Kidney (tissue), 14 donors: ENCODE data around the gene BICC1. TPM values are rescaled to one million over a fixed set of nuclear protein-coding genes. Genes with fewer than 3 reads are reported as not detected.

Source experiments
- DNase-seq, 5 donors: peaks; one replicate each; pipeline ENCODE4 v3.0.0-alpha.2; 2013 to 2020
- FAIRE-seq: peaks from 2 replicates; lab custom pipeline; 2012; peaks lifted over from hg19 to GRCh38; lab: Jason Lieb, UNC
- H3K27ac ChIP-seq, 2 donors: one replicate each; pipeline ENCODE4 v1.7.0; 2013; ENCODE audit warnings: low read depth in 2 of 2, low read length in 2 of 2, inconsistent platforms in 1 of 2
- H3K27me3 ChIP-seq: one replicate; pipeline ENCODE4 v1.7.1; 2013; ENCODE audit warnings: low read length, inconsistent platforms; ENCODE audit not compliant: control insufficient read depth, insufficient read depth
- H3K36me3 ChIP-seq, 3 donors: one replicate each; pipeline versions ENCODE4 v1.7.0 to v1.7.1; 2013; ENCODE audit warnings: low read length in 3 of 3, control low read depth in 1 of 3, inconsistent platforms in 1 of 3; ENCODE audit not compliant: insufficient read depth in 3 of 3, control insufficient read depth in 2 of 3
- H3K4me1 ChIP-seq, 3 donors: one replicate each; pipeline versions ENCODE4 v1.7.0 to v1.7.1; 2013; ENCODE audit warnings: low read length in 3 of 3, inconsistent platforms in 1 of 3, low read depth in 1 of 3; ENCODE audit not compliant: control insufficient read depth in 2 of 3, insufficient read depth in 2 of 3
- H3K4me3 ChIP-seq, 3 donors: one replicate each; pipeline versions ENCODE4 v1.7.0 to v1.8.1; 2013; ENCODE audit warnings: low read length in 3 of 3, control low read depth in 1 of 3, inconsistent platforms in 1 of 3
- H3K9ac ChIP-seq, 3 donors: one replicate each; pipeline versions ENCODE4 v1.7.0 to v1.7.1; 2013; ENCODE audit warnings: low read length in 3 of 3, control low read depth in 1 of 3, inconsistent platforms in 1 of 3
- H3K9me3 ChIP-seq, 3 donors: one replicate each; pipeline versions ENCODE4 v1.7.0 to v1.7.1; 2013; ENCODE audit warnings: low read length in 3 of 3, control low read depth in 1 of 3, inconsistent platforms in 1 of 3; ENCODE audit not compliant: control insufficient read depth in 2 of 3, insufficient read depth in 1 of 3
- CTCF ChIP-seq: IDR thresholded peaks from 3 replicates; pipeline ENCODE4 v1.5.1; 2012; ENCODE audit warnings: mild to moderate bottlenecking, moderate library complexity, borderline replicate concordance; ENCODE audit not compliant: insufficient read depth; ENCODE audit errors: extremely low read depth
- intact Hi-C: fragments of 100-400 bp; cut with DNase I; formaldehyde crosslinking; loops from one replicate; pipeline ENCODE4 v1.11.1; 2022
- polyA plus RNA-seq: library from polyadenylated mRNA; stranded (reverse); fragments of 350-450 nt; fragmentation: Illumina TruSeq; extraction: RNeasy Lipid Tissue Mini Kit (QIAGEN cat#74804); gene quantifications from one replicate; pipeline ENCODE4 v1.2.3, GENCODE V29; 2014; ENCODE audit warnings: low read depth, low replicate concordance; ENCODE audit not compliant: insufficient read depth
- total RNA-seq: library from RNA; stranded (reverse); fragmentation: NEBNext Ultra II Directional; extraction: Animal tissue kit (Norgen Biotek cat#: 25700); gene quantifications from one replicate; pipeline ENCODE4 v1.2.1, GENCODE V29; 2021
- donor health status: control.
- donor health status: control.
- donor health status: control.
- donor health status: control.
- donor health status: control.
- donor health status: DM: yes; HTN: yes; CAD: no.
- donor health status: Normal renal cell carcinoma (clear cell type).

BICC1 gene
- total and polyA plus RNA-seq, 2 donors from 2014 or later, result 21.0 to 136 TPM

- FAIRE-seq (no peak), DNase-seq (no peak)
- peaks cover 0 to 10% (median 6%) of the 10 kb centered on the region in 3 donors for H3K4me1 ChIP-seq
- no peaks in the 10 kb centered on the region for H3K27me3 ChIP-seq
- TF ChIP-seq CTCF, result no peak
- H3K27ac ChIP-seq, result no peak overlapping the region
- no peak overlapping the region for H3K4me3 ChIP-seq
- intact Hi-C loops, result no loop called here
- no peaks in the 10 kb centered on the region for H3K36me3 ChIP-seq
- H3K9me3 ChIP-seq, result peaks cover 0 to 4% (median 0%) of the 10 kb centered on the region in 3 donors
- H3K9ac ChIP-seq, result no peak overlapping the region
Measured at GRCh38 chr10:58733436-58733835, 220.8 kb downstream of the BICC1 start.

GRCh38 chr10:58734116-58734515, 221.4 kb downstream of the BICC1 start:
- H3K4me1 ChIP-seq, result peaks cover 0 to 10% (median 6%) of the 10 kb centered on the region in 3 donors
- FAIRE-seq, result no peak
- H3K27ac ChIP-seq, result no peak overlapping the region
- no peak for TF ChIP-seq CTCF
- DNase-seq, result no peak
- intact Hi-C loops, result no loop called here
- H3K4me3 ChIP-seq, result no peak overlapping the region
- H3K27me3 ChIP-seq, result no peaks in the 10 kb centered on the region
- peaks cover 0 to 4% (median 0%) of the 10 kb centered on the region in 3 donors for H3K9me3 ChIP-seq
- no peak overlapping the region for H3K9ac ChIP-seq
- no peaks in the 10 kb centered on the region for H3K36me3 ChIP-seq

- peaks cover 0 to 10% (median 6%) of the 10 kb centered on the region in 3 donors for H3K4me1 ChIP-seq
- no peak overlapping the region for H3K4me3 ChIP-seq
- intact Hi-C loops, result no loop called here
- H3K27ac ChIP-seq, result no peak overlapping the region
- DNase-seq, result no peak
- TF ChIP-seq CTCF, result no peak
- H3K9me3 ChIP-seq, result peaks cover 0 to 4% (median 0%) of the 10 kb centered on the region in 3 donors
- no peaks in the 10 kb centered on the region for H3K27me3 ChIP-seq
- no peaks in the 10 kb centered on the region for H3K36me3 ChIP-seq
- no peak for FAIRE-seq
- H3K9ac ChIP-seq, result no peak overlapping the region
Measured at GRCh38 chr10:58734664-58735063, 222.0 kb downstream of the BICC1 start.

GRCh38 chr10:58735087-58735486, 222.4 kb downstream of the BICC1 start:
- TF ChIP-seq CTCF, result no peak
- Histone ChIP-seq H3K27me3 (no peaks in the 10 kb centered on the region), H3K27ac (no peak overlapping the region), H3K9ac (no peak overlapping the region), H3K9me3 (peaks cover 0 to 4% (median 0%) of the 10 kb centered on the region in 3 donors), H3K4me3 (no peak overlapping the region), H3K4me1 (peaks cover 0 to 10% (median 6%) of the 10 kb centered on the region in 3 donors), H3K36me3 (no peaks in the 10 kb centered on the region)
- intact Hi-C loops, result no loop called here
- FAIRE-seq (no peak), DNase-seq (no peak)
